HTERT RPE-1 (cell line): Measurements from ENCODE around the gene TMEM201.

Experiments used
- in situ Hi-C: fragments of 300-500 bp; cut with MboI; formaldehyde crosslinking; loops from 4 replicates; pipeline ENCODE4 v1.14.3; 2020; ENCODE audit warnings: low sequenced_read_pairs

The TMEM201 gene

DNA sequence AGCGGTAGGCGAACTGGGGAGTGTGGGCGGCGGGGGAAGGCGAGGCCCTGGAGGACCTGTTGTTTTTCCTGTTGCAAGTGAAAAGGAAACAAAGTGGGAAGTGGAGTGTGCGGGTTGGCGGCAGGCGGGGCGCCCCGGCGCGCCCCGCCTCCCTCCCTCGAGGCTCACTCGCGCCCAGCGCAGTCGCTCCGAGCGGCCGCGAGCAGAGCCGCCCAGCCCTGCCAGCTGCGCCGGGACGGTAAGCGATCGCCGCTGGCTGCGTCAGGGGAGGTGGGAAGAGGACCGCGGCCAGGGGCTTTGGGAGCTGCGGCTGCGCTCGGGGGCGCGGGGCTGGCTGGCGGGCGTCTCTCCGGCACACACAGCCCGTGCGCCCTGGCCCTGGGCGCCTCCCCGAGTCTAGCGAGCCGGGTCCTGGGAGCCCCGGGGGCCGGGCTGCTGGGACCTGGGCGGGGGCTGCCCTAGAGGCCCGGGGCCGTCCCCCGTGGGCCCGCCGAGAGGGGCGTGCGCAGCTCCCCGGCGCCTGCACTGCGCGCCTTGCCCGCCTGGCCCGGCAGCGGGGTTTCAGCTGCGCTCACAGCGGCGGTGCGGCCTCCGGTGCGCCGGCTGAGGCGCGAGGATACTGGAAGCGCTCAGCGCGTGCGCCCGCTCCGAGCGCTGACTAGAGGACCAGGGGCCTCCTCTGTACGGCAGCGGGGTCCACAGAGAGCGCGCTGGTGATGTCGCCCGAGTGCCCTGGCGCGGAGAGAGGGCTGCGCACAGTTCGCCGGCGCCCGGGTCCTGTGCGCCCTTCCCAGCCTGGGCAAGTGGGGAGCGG is 63.1 kb downstream of the TMEM201 start, which contains the start of gene PIK3CD:
TSS of gene PIK3CD (plus strand) at position 167 of the 814 bp plus-strand sequence. CDS start 58,725 bp downstream, outside the sequence.
- in situ Hi-C loops, result no loop called here

DNA sequence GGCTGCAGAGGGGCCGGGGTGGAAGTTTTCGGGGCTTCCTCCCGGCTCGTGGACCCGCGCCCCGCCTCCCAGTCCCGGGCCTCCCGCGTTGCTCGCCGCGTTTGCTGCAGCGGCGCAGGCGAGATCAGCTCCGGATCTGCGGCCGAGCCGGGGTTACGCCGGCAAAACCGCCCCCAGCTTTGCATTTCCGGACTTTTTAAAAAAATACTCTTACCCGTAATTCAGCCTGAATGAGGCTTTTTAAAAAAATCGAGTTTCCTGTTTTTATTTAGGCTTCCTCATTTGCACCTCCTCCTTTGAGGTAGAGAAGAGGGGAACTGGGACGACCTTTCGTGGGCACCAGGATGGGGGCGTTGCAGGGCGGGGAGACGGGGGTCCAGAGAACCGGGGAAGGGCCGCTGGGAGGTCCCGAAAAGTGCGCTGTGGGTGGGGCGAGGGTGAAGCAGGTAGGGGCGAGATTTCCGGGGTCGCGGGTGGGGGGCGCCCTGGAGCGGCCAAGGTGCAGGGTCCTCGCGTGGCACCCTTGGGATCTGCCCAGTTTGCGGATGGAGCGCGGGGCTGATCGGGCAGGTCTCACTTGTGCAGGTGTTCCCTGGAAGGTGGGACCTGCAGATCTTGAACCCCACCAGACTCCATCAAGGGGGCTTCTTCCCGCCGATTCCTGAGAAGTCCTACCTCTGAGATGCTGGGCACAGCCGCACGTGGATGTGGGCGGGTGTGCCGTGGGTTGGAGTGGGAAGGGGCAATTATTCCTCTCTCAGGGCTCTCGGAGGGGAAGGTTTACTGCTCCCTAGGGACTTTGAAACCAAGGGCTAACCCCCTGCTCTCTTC is 63.9 kb downstream of the TMEM201 start:
- in situ Hi-C loops, result no loop called here

GRCh38 chr1:9653210-9653490 is 64.4 kb downstream of the TMEM201 start:
- in situ Hi-C loops, result no loop called here

DNA sequence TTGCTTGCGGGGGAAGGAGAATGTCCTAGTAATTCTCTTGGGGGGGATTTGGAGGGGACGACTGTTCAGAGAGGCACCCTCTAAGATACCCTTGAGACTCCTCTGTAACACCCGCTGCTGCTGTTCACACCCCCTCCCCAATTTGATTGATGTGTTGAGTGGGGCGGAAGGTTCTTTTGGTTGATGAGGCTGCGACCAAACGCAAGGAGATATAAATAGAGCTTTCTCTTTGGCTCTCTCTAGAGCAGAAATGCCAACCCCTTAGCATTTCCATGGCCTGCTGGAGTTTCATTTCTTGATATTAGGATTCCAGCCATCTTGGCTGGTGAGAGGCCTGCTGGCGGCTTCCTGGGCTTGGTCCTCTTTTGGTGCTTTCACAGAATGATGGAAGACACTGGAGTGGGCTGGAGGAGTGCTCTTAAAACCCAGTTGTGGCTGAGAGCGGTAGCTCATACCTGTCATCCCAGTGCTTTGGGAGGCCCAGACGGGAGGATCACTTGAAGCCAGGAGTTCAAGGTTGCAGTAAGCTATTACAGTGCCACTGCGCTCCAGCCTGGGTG is 64.9 kb downstream of the TMEM201 start:
- in situ Hi-C loops, result no loop called here

DNA sequence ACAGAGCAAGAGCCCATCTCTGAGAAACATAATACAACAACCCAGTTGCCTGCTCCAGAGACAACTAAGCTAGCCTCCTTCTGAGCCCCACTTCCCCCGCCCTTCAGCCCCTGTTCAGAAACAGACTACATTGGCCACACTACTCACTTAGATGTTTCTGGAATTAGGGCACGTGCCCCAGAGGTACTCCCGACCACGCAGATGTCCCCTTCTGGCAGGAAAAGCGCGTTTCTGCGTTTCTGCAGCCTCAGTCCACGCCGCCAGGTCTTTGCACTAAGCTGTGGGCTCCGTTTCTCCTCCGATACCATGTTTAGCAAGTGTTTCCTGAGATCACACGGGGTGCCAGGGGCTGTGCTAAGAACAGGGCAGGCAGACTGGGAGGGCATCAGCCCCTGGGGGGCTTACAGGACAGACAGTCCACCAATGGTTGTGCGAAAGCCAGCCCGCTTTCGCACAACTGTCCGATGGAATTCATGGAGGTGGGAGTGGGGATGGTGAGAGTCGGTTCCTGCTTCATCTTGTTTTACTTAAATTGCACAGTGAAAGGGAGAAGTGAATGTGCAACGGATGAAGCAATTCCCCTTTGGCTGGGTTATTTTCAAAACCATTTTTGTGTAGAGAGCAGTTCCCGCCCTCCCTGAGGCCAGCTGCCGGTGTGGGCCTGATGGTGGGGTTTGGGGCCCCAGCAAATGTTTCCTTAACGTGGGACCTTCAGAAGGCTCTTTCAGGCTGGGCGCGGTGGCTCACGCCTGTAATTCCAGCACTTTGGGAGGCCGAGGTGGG is 65.5 kb downstream of the TMEM201 start:
- in situ Hi-C loops, result no loop called here

DNA sequence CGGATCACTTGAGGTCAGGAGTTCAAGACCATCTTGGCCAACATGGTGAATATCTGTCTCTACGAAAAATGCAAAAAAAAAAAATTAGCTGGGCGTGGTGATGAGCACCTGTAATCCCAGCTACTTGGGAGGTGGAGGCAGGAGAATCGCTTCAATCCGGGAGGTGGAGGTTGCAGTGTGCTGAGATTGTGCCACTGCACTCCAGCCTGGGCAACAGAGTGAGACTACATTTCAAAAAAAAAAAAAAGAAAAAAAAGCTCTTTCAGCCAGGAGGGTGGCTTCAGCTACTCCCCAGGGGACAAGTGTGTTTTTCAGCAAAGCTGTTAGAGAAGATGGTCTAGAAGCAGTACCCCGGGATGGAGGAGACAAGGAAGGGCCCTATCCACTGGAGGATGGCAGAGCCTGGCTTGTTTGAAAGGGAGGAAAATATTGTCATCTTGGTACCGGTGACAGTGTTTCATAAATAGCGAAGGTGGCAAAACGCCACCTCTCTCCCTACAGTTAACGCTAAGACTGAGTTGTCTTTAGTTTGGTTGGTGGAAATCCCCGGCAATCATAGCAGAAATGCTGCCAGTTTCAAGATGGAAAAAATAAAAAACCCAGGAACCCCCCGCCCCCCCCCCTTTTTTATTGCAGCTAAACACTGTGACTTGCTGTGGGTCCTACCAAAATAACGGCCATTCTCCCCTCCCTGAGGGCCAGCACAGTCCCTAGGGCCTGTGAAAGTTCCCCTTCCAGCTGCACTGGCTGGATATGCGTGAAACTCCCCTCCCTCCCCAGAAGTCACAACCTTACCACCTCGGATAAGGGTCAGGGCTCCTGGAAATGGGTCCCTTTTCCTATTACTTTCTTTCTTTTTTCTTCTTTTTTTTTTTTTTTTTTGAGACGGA is 66.4 kb downstream of the TMEM201 start:
- in situ Hi-C loops, result no loop called here

GRCh38 chr1:9655836-9656235 is 67.1 kb downstream of the TMEM201 start:
- in situ Hi-C loops, result no loop called here

DNA sequence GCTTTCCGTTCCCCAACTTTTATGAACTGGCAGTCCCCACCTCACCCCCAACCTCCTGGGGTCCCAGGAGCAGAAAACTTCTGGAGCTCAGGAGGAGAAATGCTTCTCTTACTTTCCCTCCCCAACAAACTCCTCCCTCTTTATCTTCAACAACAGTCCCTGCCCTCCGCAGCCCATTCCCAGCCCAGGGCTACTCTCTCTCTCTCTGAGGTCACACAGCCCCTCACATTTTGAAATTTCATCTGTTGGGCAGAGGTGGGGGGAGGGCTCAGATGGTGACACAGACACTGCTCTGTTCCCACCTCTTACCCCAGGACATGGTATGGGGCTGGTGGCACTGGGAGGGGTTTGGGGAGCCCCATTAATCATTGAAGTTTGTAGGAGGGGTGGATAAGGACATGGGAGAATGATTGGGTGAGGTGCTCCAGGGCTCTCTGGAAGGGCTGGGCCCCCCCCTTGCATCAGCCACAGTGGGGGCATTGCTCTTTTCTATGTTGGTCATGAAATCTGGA is 68.9 kb downstream of the TMEM201 start:
- in situ Hi-C loops, result no loop called here

GRCh38 chr1:9658199-9658598 is 69.5 kb downstream of the TMEM201 start:
- in situ Hi-C loops, result no loop called here

GRCh38 chr1:9659328-9659727 is 70.6 kb downstream of the TMEM201 start:
- in situ Hi-C loops, result no loop called here

DNA sequence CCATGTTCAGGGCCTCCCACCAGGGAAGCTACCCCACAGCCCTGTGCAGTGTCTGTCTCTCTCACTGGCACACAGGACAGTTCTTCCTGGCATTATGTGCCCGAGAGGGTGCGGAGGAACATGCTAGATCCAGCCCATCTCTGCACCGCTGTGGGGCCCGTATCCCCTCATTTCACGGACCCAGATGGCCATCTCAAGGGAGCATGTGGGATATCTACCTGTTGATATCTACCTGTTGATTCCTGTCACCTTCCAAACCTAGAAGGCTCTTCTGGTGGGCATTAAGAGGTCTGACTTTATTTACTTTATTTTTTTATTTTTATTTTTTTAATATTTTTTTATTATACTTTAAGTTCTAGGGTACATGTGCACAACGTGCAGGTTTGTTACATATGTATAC is 74.5 kb downstream of the TMEM201 start:
- in situ Hi-C loops, result no loop called here
